Sigmoid colon (tissue), 7 donors: ENCODE measurements around the gene TPPP2. TPM values are rescaled to one million over a fixed set of nuclear protein-coding genes. Genes with fewer than 3 reads are reported as not detected.
"Not testable (repeated sequence)": the region's sequence is repeated elsewhere in the genome, so short reads cannot be mapped to it uniquely, and the experiment has no call there.

ENCODE experiments used
- DNase-seq: peaks from one replicate; pipeline ENCODE4 v3.0.0-alpha.2; 2019
- H3K27ac ChIP-seq, 4 donors: fragments of 200-600 bp; sonication (generic); one replicate each; pipeline ENCODE4 v1.5.1; 2016 to 2019; ENCODE audit warnings: mild to moderate bottlenecking in 1 of 4
- H3K27me3 ChIP-seq, 3 donors: fragments of 200-600 bp; sonication (generic); one replicate each; pipeline ENCODE4 v1.5.1; 2019; ENCODE audit warnings: mild to moderate bottlenecking in 1 of 3
- H3K36me3 ChIP-seq, 4 donors: fragments of 200-600 bp; sonication (generic); one replicate each; pipeline ENCODE4 v1.5.1; 2016 to 2019
- H3K4me1 ChIP-seq, 4 donors: fragments of 200-600 bp; sonication (generic); one replicate each; pipeline ENCODE4 v1.5.1; 2017 to 2019
- H3K4me3 ChIP-seq, 4 donors: fragments of 200-600 bp; sonication (generic); one replicate each; pipeline ENCODE4 v1.5.1; 2017 to 2019; ENCODE audit warnings: mild to moderate bottlenecking in 2 of 4, moderate library complexity in 1 of 4
- H3K9me3 ChIP-seq, 4 donors: fragments of 200-600 bp in 3 of 4; sonication (generic) in 3 of 4; one replicate each; pipeline versions ENCODE4 v1.5.1 to v1.6.1; 2013 to 2019
- EP300 ChIP-seq, 4 donors: sonication (generic); formaldehyde crosslinking; IDR thresholded peaks; one replicate each; pipeline ENCODE4 v1.6.1; 2017; ENCODE audit warnings: antibody characterized with exemption in 4 of 4
- POLR2A ChIP-seq, 2 donors: fragments of 450-650 bp; IDR thresholded peaks; one replicate each; pipeline ENCODE4 v1.6.1; 2016; ENCODE audit warnings: antibody characterized with exemption in 2 of 2, mild to moderate bottlenecking in 2 of 2, moderate library complexity in 2 of 2
- POLR2AphosphoS5 ChIP-seq, 4 donors: sonication (generic); formaldehyde crosslinking; IDR thresholded peaks; one replicate each; pipeline ENCODE4 v1.6.1; 2017; ENCODE audit warnings: antibody characterized with exemption in 4 of 4
- whole genome bisulfite sequencing, 2 donors: extraction: QIAGEN DNeasy Blood & Tissue Kit; methylation state at CpG; one replicate each; pipeline ENCODE4 v1.1.7; 2013; 5-methylcytosine and 5-hydroxymethylcytosine counted together
- intact Hi-C: fragments of 100-400 bp; cut with DNase I; formaldehyde crosslinking; loops from one replicate; pipeline ENCODE4 v1.15.1; 2023
- polyA plus RNA-seq, 3 donors: library from polyadenylated mRNA; stranded (reverse); fragments of 200-250 nt; gene quantifications; one replicate each; pipeline ENCODE4 v1.2.3, GENCODE V29; 2013
- total RNA-seq, 4 donors: library from RNA; depleted of rRNA; stranded (reverse); fragments of >200 nt; gene quantifications; one replicate each; pipeline ENCODE4 v1.1.0, GENCODE V29; 2016
- TF ChIP-seq, protein P1 (sequence below), 4 experiments: fragments of 450-650 bp in 3 of 4; fragments of 200-600 bp in 1 of 4; IDR thresholded peaks; one replicate each; pipeline ENCODE4 v1.5.1; 2016 to 2019; ENCODE audit warnings: antibody characterized with exemption in 4 of 4, mild to moderate bottlenecking in 3 of 4, moderate library complexity in 2 of 4
- donor health status: healthy with polysubstance abuse.
- donor health status: Bipolar disorder and iron deficiency.
- donor health status: healthy.

The TPPP2 gene
- total RNA-seq (not detected), polyA plus RNA-seq (under 1 TPM in 1 of 3 donors, not detected in 2; 0.36 TPM)

DNA sequence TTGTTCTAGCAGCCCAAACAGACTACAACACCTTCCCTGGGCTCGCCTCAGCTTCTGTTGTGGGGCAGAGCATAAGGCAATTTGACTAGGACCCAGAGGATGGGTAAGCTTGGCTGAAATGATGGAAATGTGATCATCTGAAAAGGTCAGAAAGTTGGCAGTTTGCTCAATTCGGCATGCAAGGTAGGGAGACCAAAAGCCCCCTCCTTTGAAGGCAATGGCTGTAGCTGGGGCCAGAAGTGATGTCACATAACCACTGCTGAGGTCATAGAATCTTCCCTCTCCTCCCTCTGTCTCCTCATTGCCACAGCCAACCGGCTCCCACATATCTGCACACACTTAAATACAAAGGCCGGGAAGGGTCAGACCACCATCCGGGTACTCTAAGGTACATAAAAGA lies at the start of gene TPPP2:
Gene TPPP2, plus strand, starts transcription at position 301 of the 400 bp plus-strand sequence. CDS start 365 bp downstream, outside the sequence.
- H3K4me3 ChIP-seq, result no peak within 1 kb of the TSS
- H3K4me1 ChIP-seq, result peaks cover 0 to 19% (median 14%) of the 10 kb centered on the region in 4 donors
- intact Hi-C loops, result no loop called here
- DNase-seq, result no peak
- 94% methylated on average over 5 of the region's 5 CpGs for WGBS, 2 donors
- H3K27me3 ChIP-seq, result no peaks in the 10 kb centered on the region
- no peak within 1 kb of the TSS for H3K27ac ChIP-seq
- no peak for TF ChIP-seq POLR2AphosphoS5 (IDR thresholded peaks at IDR 0.05)
- TF ChIP-seq, protein P1, sequence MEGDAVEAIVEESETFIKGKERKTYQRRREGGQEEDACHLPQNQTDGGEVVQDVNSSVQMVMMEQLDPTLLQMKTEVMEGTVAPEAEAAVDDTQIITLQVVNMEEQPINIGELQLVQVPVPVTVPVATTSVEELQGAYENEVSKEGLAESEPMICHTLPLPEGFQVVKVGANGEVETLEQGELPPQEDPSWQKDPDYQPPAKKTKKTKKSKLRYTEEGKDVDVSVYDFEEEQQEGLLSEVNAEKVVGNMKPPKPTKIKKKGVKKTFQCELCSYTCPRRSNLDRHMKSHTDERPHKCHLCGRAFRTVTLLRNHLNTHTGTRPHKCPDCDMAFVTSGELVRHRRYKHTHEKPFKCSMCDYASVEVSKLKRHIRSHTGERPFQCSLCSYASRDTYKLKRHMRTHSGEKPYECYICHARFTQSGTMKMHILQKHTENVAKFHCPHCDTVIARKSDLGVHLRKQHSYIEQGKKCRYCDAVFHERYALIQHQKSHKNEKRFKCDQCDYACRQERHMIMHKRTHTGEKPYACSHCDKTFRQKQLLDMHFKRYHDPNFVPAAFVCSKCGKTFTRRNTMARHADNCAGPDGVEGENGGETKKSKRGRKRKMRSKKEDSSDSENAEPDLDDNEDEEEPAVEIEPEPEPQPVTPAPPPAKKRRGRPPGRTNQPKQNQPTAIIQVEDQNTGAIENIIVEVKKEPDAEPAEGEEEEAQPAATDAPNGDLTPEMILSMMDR (IDR thresholded peaks at IDR 0.05), result no peak
- H3K9me3 ChIP-seq, result no peaks in the 10 kb centered on the region
- no peaks in the 10 kb centered on the region for H3K36me3 ChIP-seq

DNA sequence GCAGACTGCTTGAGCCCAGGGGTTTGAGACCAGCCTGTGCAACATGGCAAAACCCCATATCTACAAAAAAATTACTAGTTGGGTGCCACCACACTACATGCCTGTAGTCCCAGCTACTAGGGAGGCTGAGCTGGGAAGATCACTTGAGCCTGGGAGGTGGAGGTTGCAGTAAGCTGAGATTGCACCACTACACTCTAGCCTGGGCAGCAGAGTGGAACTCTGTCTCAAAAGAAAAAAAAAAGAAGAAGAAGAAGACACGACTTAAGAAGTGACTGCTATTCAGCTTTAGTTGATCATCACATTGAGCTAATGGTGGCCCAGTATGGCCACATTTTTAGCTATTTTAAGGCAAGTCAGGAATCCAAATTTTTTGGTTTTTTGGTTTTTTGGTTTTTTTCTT lies 49.1 kb upstream of the TPPP2 start:
- Histone ChIP-seq H3K36me3 (no peaks in the 10 kb centered on the region), H3K4me3 (no peak overlapping the region), H3K4me1 (no peaks in the 10 kb centered on the region), H3K9me3 (no peaks in the 10 kb centered on the region), H3K27ac (no peak overlapping the region), H3K27me3 (no peaks in the 10 kb centered on the region)
- DNase-seq, result no peak
- intact Hi-C loops, result no loop called here
- TF ChIP-seq POLR2AphosphoS5 (IDR thresholded peaks at IDR 0.05) (no peak), POLR2A (IDR thresholded peaks at IDR 0.05) (no peak), EP300 (IDR thresholded peaks at IDR 0.05) (no peak)
- TF ChIP-seq, protein P1 (IDR thresholded peaks at IDR 0.05), result no peak
- WGBS, 2 donors, result 70 to 71% methylated on average over 1 of the region's 1 CpG

DNA sequence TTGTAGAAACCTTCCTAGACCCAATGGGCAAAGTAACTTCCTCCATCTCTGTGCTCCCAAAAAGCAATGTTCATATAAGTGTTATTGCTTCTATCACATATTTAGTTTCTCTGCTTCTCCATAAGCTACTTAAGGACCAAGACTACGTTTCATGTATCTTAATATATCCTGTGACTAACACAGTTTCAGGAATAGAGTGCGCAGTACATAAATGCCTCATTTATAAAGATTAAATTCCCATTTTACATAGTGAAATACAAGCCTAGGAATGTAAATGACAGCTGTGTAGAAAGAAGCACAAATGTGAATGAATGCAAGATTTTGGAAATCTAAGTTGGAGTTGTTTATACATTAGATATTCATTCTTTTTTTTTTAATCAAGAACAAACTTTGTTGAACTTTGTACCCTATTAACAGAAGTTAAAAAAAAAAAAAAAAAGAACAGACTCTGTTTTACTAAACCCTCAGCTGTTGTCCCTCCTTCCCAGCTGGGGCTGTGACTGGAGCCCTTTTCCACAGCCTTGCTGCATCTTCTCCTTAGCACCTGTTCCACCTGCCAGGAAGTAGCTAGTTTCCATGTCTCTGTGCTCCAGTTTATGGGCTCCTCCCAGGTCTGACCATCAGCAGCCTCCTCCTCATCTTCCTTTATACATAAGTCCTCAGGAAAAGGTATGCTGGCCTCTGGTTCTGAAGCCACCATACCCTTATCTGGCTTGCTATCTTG lies 47.2 kb upstream of the TPPP2 start:
- TF ChIP-seq EP300 (IDR thresholded peaks at IDR 0.05), result no peak
- TF ChIP-seq, protein P1 (IDR thresholded peaks at IDR 0.05), result no peak
- no peak for TF ChIP-seq POLR2AphosphoS5 (IDR thresholded peaks at IDR 0.05)
- no peak for TF ChIP-seq POLR2A (IDR thresholded peaks at IDR 0.05)
- WGBS, 2 donors, result 79 to 81% methylated on average over 2 of the region's 2 CpGs
- H3K4me1 ChIP-seq, result peaks cover 0 to 7% (median 0%) of the 10 kb centered on the region in 4 donors
- DNase-seq, result no peak
- H3K36me3 ChIP-seq, result no peaks in the 10 kb centered on the region
- no peaks in the 10 kb centered on the region for H3K27me3 ChIP-seq
- intact Hi-C loops, result no loop called here
- no peak overlapping the region for H3K27ac ChIP-seq
- H3K4me3 ChIP-seq, result no peak overlapping the region
- no peaks in the 10 kb centered on the region for H3K9me3 ChIP-seq

DNA sequence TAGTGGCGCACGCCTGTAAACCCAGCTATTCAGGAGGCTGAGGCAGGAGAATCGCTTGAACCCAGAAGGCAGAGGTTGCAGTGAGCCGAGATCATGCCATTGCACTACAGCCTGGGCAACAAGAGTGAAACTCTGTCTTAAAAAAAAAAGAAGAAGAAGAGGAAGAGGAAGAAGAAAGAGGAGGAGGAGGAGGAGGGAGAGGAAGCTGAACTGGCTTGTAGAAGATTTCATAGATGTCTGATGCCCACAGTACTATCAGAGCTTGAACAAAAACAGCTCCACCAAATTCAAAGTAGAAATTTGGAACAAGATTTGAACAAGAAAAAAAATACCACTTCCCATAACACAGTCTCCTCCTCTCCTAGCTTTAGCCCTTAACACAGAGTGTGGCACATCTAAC lies 44.4 kb upstream of the TPPP2 start:
- intact Hi-C loops, H3K27ac ChIP-seq, H3K4me3 ChIP-seq, H3K36me3 ChIP-seq, H3K27me3 ChIP-seq, DNase-seq, H3K9me3 ChIP-seq: not testable (repeated sequence)
- 92 to 95% methylated on average over 4 of the region's 4 CpGs for WGBS, 2 donors
- H3K4me1 ChIP-seq, result peaks cover 0 to 21% (median 11%) of the 10 kb centered on the region in 4 donors

DNA sequence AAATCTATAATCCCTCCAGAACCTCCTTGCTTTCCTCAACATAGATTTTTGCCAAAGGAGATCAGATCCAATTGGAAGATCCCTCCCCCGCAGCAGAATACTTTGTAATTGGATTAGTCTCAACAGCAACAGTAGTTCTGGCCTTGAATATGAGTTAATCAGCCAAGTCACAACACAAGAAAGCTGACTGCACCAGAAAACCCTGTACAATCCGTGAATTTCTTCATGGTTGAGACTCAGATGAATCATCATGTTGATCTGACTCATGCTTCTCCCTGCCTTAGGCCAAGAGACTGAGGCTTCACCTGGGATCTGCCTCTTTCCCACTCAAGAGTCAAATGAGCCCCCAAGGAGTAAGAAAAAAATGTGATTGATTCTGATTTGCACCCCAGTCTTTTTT lies 43.2 kb upstream of the TPPP2 start:
- DNase-seq, result no peak
- peaks cover 0 to 5% (median 0%) of the 10 kb centered on the region in 4 donors for H3K36me3 ChIP-seq
- intact Hi-C loops, result no loop called here

More for the DNA sequence above, 43.2 kb upstream of the TPPP2 start:
- Histone ChIP-seq H3K4me1 (peaks cover 0 to 32% (median 23%) of the 10 kb centered on the region in 4 donors), H3K4me3 (no peak overlapping the region), H3K9me3 (no peaks in the 10 kb centered on the region), H3K27ac (peak overlapping the region in 2 of 4 donors; percentile 43 to 55), H3K27me3 (no peaks in the 10 kb centered on the region)
- no peak for TF ChIP-seq EP300 (IDR thresholded peaks at IDR 0.05)
- no peak for TF ChIP-seq POLR2A (IDR thresholded peaks at IDR 0.05)
- peak in 3 of 4 donors; percentile 16 to 31 (median 20) for TF ChIP-seq POLR2AphosphoS5 (IDR thresholded peaks at IDR 0.05)
- TF ChIP-seq, protein P1 (IDR thresholded peaks at IDR 0.05), result no peak
- WGBS, 2 donors, result 58 to 63% methylated on average over 2 of the region's 2 CpGs
